ENCODE measurements around the gene KCND3.

KCND3 gene

GRCh38 chr1:111855260-111855659 lies 134.2 kb downstream of the KCND3 start:
- Histone ChIP-seq H3K36me3 (ENCODE audit: control insufficient read depth, low read length) (no peaks in the 10 kb centered on the region), H4K20me1 (ENCODE audit: control insufficient read depth, insufficient read depth, low read depth, low read length) (no peaks in the 10 kb centered on the region), H3K9me3 (ENCODE audit: control insufficient read depth, insufficient read depth, low read length) (no peaks in the 10 kb centered on the region), H3K27ac (ENCODE audit: low read depth, low read length) (no peak overlapping the region), H3K4me1 (ENCODE audit: control insufficient read depth, low read length) (no peaks in the 10 kb centered on the region), H3K4me3 (ENCODE audit: low read length) (no peak overlapping the region), H3K9me2 (replicated peaks; ENCODE audit: control insufficient read depth, low read length) (no peaks in the 10 kb centered on the region), H3K79me2 (ENCODE audit: control insufficient read depth, low read length) (no peaks in the 10 kb centered on the region), H3F3A (ENCODE audit: control insufficient read depth, insufficient read depth) (no peaks in the 10 kb centered on the region), H3K4me2 (ENCODE audit: low read length) (no peak overlapping the region), H3K27me3 (ENCODE audit: control insufficient read depth, low read length) (peaks cover 22% of the 10 kb centered on the region)
- TF ChIP-seq EZH2phosphoT487 (IDR thresholded peaks at IDR 0.05; ENCODE audit: borderline replicate concordance, low read length) (no peak), CTCF (IDR thresholded peaks at IDR 0.05; ENCODE audit: low read depth, low read length, poor library complexity, severe bottlenecking) (no peak)

- peaks cover 24% of the 10 kb centered on the region for H3K27me3 ChIP-seq (ENCODE audit: control insufficient read depth, low read length)
Observed at GRCh38 chr1:111852261-111852721, 137.2 kb downstream of the KCND3 start.

GRCh38 chr1:111851552-111851951 lies 137.9 kb downstream of the KCND3 start:
- no peaks in the 10 kb centered on the region for H4K20me1 ChIP-seq (ENCODE audit: control insufficient read depth, insufficient read depth, low read depth, low read length)
- no peaks in the 10 kb centered on the region for H3K9me2 ChIP-seq (replicated peaks; ENCODE audit: control insufficient read depth, low read length)
- H3K36me3 ChIP-seq (ENCODE audit: control insufficient read depth, low read length): no peaks in the 10 kb centered on the region
- no peak overlapping the region for H3K4me3 ChIP-seq (ENCODE audit: low read length)
- no peak overlapping the region for H3K27ac ChIP-seq (ENCODE audit: low read depth, low read length)
- no peaks in the 10 kb centered on the region for H3F3A ChIP-seq (ENCODE audit: control insufficient read depth, insufficient read depth)
- peaks cover 24% of the 10 kb centered on the region for H3K27me3 ChIP-seq (ENCODE audit: control insufficient read depth, low read length)
- H3K9me3 ChIP-seq (ENCODE audit: control insufficient read depth, insufficient read depth, low read length): no peaks in the 10 kb centered on the region
- no peaks in the 10 kb centered on the region for H3K79me2 ChIP-seq (ENCODE audit: control insufficient read depth, low read length)
- no peak overlapping the region for H3K4me2 ChIP-seq (ENCODE audit: low read length)
- H3K4me1 ChIP-seq (ENCODE audit: control insufficient read depth, low read length): no peaks in the 10 kb centered on the region
- TF ChIP-seq CTCF (IDR thresholded peaks at IDR 0.05; ENCODE audit: low read depth, low read length, poor library complexity, severe bottlenecking) (no peak), EZH2phosphoT487 (IDR thresholded peaks at IDR 0.05; ENCODE audit: borderline replicate concordance, low read length) (no peak)

More at GRCh38 chr1:111852261-111852721, 137.2 kb downstream of the KCND3 start:
- H3K4me2 ChIP-seq (ENCODE audit: low read length): no peak overlapping the region
- no peaks in the 10 kb centered on the region for H3F3A ChIP-seq (ENCODE audit: control insufficient read depth, insufficient read depth)
- TF ChIP-seq EZH2phosphoT487 (IDR thresholded peaks at IDR 0.05; ENCODE audit: borderline replicate concordance, low read length): no peak
- TF ChIP-seq CTCF (IDR thresholded peaks at IDR 0.05; ENCODE audit: low read depth, low read length, poor library complexity, severe bottlenecking): no peak
- no peaks in the 10 kb centered on the region for H3K9me3 ChIP-seq (ENCODE audit: control insufficient read depth, insufficient read depth, low read length)
- no peaks in the 10 kb centered on the region for H3K79me2 ChIP-seq (ENCODE audit: control insufficient read depth, low read length)
- H3K4me1 ChIP-seq (ENCODE audit: control insufficient read depth, low read length): no peaks in the 10 kb centered on the region
- no peak overlapping the region for H3K27ac ChIP-seq (ENCODE audit: low read depth, low read length)
- no peaks in the 10 kb centered on the region for H4K20me1 ChIP-seq (ENCODE audit: control insufficient read depth, insufficient read depth, low read depth, low read length)
- H3K36me3 ChIP-seq (ENCODE audit: control insufficient read depth, low read length): no peaks in the 10 kb centered on the region
- H3K4me3 ChIP-seq (ENCODE audit: low read length): no peak overlapping the region
- H3K9me2 ChIP-seq (replicated peaks; ENCODE audit: control insufficient read depth, low read length): no peaks in the 10 kb centered on the region
